ENCODE measurements around the gene YKT6. TPM values are rescaled to one million over a fixed set of nuclear protein-coding genes. Genes with fewer than 3 reads are reported as not detected.

YKT6 gene
- total and polyA plus RNA-seq, 2 experiments from 2014 or later, result 59.8 to 105 TPM

- TF ChIP-seq CTCF (IDR thresholded peaks at IDR 0.05; ENCODE audit: low read depth, low read length), result no peak
Observed at GRCh38 chr7:44222074-44222473, 21.3 kb downstream of the YKT6 start.

GRCh38 chr7:44222776-44223261, 22.0 kb downstream of the YKT6 start:
- Histone ChIP-seq H3K4me3 (no peak overlapping the region), H3K9me3 (ENCODE audit: low read depth) (no peaks in the 10 kb centered on the region), H3K27me3 (no peaks in the 10 kb centered on the region), H3K36me3 (no peaks in the 10 kb centered on the region), H3K27ac (no peak overlapping the region), H3K4me1 (ENCODE audit: low read depth) (peaks cover 18% of the 10 kb centered on the region)
- TF ChIP-seq CTCF (IDR thresholded peaks at IDR 0.05; ENCODE audit: low read depth, low read length), result no peak
- no peak for DNase-seq (ENCODE audit: low read depth in 1 of 2, low spot score in 1 of 2)

More at GRCh38 chr7:44222074-44222473, 21.3 kb downstream of the YKT6 start:
- no peaks in the 10 kb centered on the region for H3K27me3 ChIP-seq
- no peak overlapping the region for H3K27ac ChIP-seq
- H3K9me3 ChIP-seq (ENCODE audit: low read depth), result no peaks in the 10 kb centered on the region
- no peak for DNase-seq (ENCODE audit: low read depth in 1 of 2, low spot score in 1 of 2)
- no peak overlapping the region for H3K4me3 ChIP-seq
- H3K4me1 ChIP-seq (ENCODE audit: low read depth), result peaks cover 19% of the 10 kb centered on the region
- no peaks in the 10 kb centered on the region for H3K36me3 ChIP-seq

- no peaks in the 10 kb centered on the region for H3K27me3 ChIP-seq
- no peaks in the 10 kb centered on the region for H3K36me3 ChIP-seq
- H3K4me3 ChIP-seq, result no peak overlapping the region
- no peaks in the 10 kb centered on the region for H3K9me3 ChIP-seq (ENCODE audit: low read depth)
- DNase-seq (ENCODE audit: low read depth in 1 of 2, low spot score in 1 of 2), result peak in 1 of 2 donors; percentile 49
- no peak for TF ChIP-seq CTCF (IDR thresholded peaks at IDR 0.05; ENCODE audit: low read depth, low read length)
- peaks cover 11% of the 10 kb centered on the region for H3K4me1 ChIP-seq (ENCODE audit: low read depth)
- peak overlapping the region; percentile 24 for H3K27ac ChIP-seq
Observed at GRCh38 chr7:44223362-44224079, 22.7 kb downstream of the YKT6 start.

- Histone ChIP-seq H3K9me3 (ENCODE audit: low read depth) (no peaks in the 10 kb centered on the region), H3K36me3 (no peaks in the 10 kb centered on the region), H3K27ac (no peak overlapping the region), H3K4me1 (ENCODE audit: low read depth) (peaks cover 10% of the 10 kb centered on the region), H3K4me3 (no peak overlapping the region), H3K27me3 (no peaks in the 10 kb centered on the region)
- no peak for DNase-seq (ENCODE audit: low read depth in 1 of 2, low spot score in 1 of 2)
- TF ChIP-seq CTCF (IDR thresholded peaks at IDR 0.05; ENCODE audit: low read depth, low read length), result no peak
Observed at GRCh38 chr7:44224080-44224973, 23.5 kb downstream of the YKT6 start.

DNA sequence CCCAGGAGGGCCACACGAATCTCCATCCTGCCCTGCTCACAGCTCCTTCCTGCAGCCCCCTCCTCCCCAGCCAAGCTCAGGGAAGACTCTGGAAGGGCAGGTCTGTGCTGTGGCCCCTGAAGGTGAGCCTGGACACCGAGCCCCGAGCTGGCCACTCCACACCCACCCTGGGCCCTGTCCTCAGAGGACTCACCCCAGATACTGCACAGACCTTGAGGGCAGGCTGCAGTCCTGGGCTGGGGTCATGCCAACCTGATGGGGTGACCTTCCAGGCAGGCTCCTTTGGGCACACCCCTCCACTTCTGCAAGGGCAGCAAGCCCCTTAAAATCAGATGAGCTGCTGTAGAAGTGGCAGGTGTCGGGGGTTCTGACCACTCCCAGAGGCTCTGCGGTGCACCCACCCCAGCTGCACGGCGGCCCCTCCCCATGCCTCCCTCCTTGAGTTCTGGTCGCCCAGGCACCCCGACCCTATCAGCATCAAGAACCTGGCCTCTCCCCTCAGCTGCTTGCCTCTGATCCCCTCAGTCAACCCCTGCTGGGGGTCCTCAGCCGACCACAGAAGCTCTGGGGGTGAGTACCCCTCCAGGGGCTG, 24.3 kb downstream of the YKT6 start:
- H3K27me3 ChIP-seq, result no peaks in the 10 kb centered on the region
- TF ChIP-seq CTCF (IDR thresholded peaks at IDR 0.05; ENCODE audit: low read depth, low read length), result no peak
- peaks cover 10% of the 10 kb centered on the region for H3K4me1 ChIP-seq (ENCODE audit: low read depth)
- no peaks in the 10 kb centered on the region for H3K9me3 ChIP-seq (ENCODE audit: low read depth)
- no peak overlapping the region for H3K27ac ChIP-seq
- DNase-seq (ENCODE audit: low read depth in 1 of 2, low spot score in 1 of 2), result no peak
- H3K4me3 ChIP-seq, result no peak overlapping the region
- no peaks in the 10 kb centered on the region for H3K36me3 ChIP-seq
